Heart right ventricle (tissue), 16 donors: Measurements from ENCODE around the gene TRMU. TPM values are rescaled to one million over a fixed set of nuclear protein-coding genes. Genes with fewer than 3 reads are reported as not detected.

Experiments
- ATAC-seq, 8 donors: fragments of 200-7000 bp; cut with Tn5 transposase; one replicate each; pipeline ENCODE4 v1.9.1; 2020; ENCODE audit warnings: mild to moderate bottlenecking in 8 of 8, moderate library complexity in 8 of 8, moderate number of reproducible peaks in 1 of 8
- DNase-seq, 2 donors: peaks; one replicate each; pipeline ENCODE4 v3.0.0-alpha.2; 2020
- H3K27ac ChIP-seq, 10 donors: fragments of 200-600 bp; sonication (generic) in 2 of 10; one replicate each; pipeline versions ENCODE4 v1.5.0 to v1.8.0; 2020 to 2022; ENCODE audit warnings: mild to moderate bottlenecking in 3 of 10
- H3K27me3 ChIP-seq, 7 donors: fragments of 200-600 bp; one replicate each; pipeline ENCODE4 v1.8.0; 2021 to 2022; ENCODE audit warnings: mild to moderate bottlenecking in 2 of 7
- H3K36me3 ChIP-seq, 9 donors: fragments of 200-600 bp; sonication (generic) in 1 of 9; one replicate each; pipeline versions ENCODE4 v1.5.0 to v1.8.0; 2020 to 2022; ENCODE audit warnings: mild to moderate bottlenecking in 2 of 9
- H3K4me1 ChIP-seq, 9 donors: fragments of 200-600 bp; sonication (generic) in 1 of 9; one replicate each; pipeline versions ENCODE4 v1.5.0 to v1.8.0; 2020 to 2022; ENCODE audit warnings: mild to moderate bottlenecking in 4 of 9
- H3K4me3 ChIP-seq, 10 donors: fragments of 200-600 bp; sonication (generic) in 2 of 10; one replicate each; pipeline versions ENCODE4 v1.5.0 to v1.8.0; 2020 to 2022; ENCODE audit warnings: mild to moderate bottlenecking in 7 of 10, moderate library complexity in 2 of 10
- H3K9me3 ChIP-seq, 11 donors: fragments of 200-600 bp in 10 of 11; sonication (generic) in 2 of 11; one replicate each; pipeline versions ENCODE4 v1.5.0 to v1.8.0; 2013 to 2022; ENCODE audit warnings: mild to moderate bottlenecking in 2 of 11, control low read depth in 1 of 11, moderate library complexity in 1 of 11
- WGBS, 2 donors: extraction: QIAGEN DNeasy Blood & Tissue Kit; methylation state at CpG; one replicate each; pipeline ENCODE4 v1.1.7; 2013; ENCODE audit warnings: inconsistent platforms in 1 of 2; 5-methylcytosine and 5-hydroxymethylcytosine counted together
- intact Hi-C, 10 donors: fragments of 100-400 bp; cut with DNase I; formaldehyde crosslinking; loops; one replicate each; pipeline versions ENCODE4 v1.11.1 to v1.14.2; 2022
- polyA plus RNA-seq, 2 donors: library from polyadenylated mRNA; stranded (reverse); fragments of 200-250 nt; gene quantifications; one replicate each; pipeline ENCODE4 v1.2.3, GENCODE V29; 2013
- total RNA-seq, 10 donors: library from RNA; stranded (reverse); fragmentation: NEBNext Ultra II Directional in 3 of 10; extraction: Animal tissue kit (Norgen Biotek cat#: 25700) in 3 of 10; gene quantifications; one replicate each; pipeline versions ENCODE4 v1.2.1 to v1.2.4, GENCODE V29; 2021 to 2023
- TF ChIP-seq, protein P1 (sequence below), 9 donors: fragments of 200-600 bp; sonication (generic) in 2 of 9; IDR thresholded peaks; one replicate each; pipeline versions ENCODE4 v1.5.0 to v1.8.0; 2021 to 2022; ENCODE audit warnings: antibody characterized with exemption in 9 of 9, mild to moderate bottlenecking in 5 of 9, moderate library complexity in 1 of 9
- donor health status: Arrhythmogenic right ventricular cardiomyopathy.
- donor health status: ischemic (EF 13 %, LVEDD 7.1; RV severe dilation, severe dysfunction).
- donor health status: healthy with polysubstance abuse.
- donor health status: DM: no; HTN: yes; CAD: no.
- donor health status: DM: no; HTN: no; CAD: no.
- donor health status: ischemic (EF 25% LVEDD 6.9; RV normal size, moderate dysfunction).
- donor health status: ischemic (EF 25% LVEDD 5.7; RV mildly dilated, moderate dysfunction).
- donor health status: healthy.
- donor health status: DM: yes; HTN: yes; CAD: no.
- donor health status: Ischemic cardiomyopathy.
- donor health status: ischemic (EF 35%, LVEDD 5.7; RV mildly dilated, moderate dysfunction).
- donor health status: nonischemic (EF 11% LVEDD 7.7; RV severe dilation, severe dysfunction).
- donor health status: DM: yes; HTN: yes; CAD: no.
- donor health status: PGD.
- donor health status: ischemic (EF 29% LVEDD 5.4; RV normal size, mild dysfunction).
- donor health status: nonischemic (EF 23%, LVEDD 6.1; RV moderate dilation, normal function).

Gene TRMU
- total and polyA plus RNA-seq, 12 donors = 22.1 to 80.5 (median 31.1) TPM

DNA sequence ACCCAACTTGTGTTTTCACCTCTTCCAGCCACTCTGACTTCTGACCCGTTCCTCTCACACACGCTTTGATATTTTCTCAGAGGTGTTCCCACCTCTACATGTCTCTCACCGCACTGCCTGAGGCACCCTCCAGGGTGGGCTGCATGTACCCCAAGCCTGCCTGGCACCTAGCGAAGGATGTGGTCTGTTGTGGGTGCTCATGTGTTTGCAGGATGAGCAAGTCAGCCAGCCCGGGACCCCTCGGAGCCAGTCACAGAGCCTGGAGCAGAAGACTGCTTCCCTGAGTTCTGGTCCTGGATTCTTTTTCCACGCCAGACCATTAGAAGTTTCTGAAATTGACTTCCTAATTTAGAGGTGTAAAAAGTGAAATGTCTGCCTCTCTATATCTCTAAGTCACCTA lies 35.0 kb upstream of the TRMU start:
- intact Hi-C loops = loop anchor here in 2 of 10 donors (5.0 kb wide), 3 partner anchors 33 to 308 kb away; partner anchors contain the start of gene TTC38 (in 1 of the 2)
- ATAC-seq (no peak), DNase-seq (no peak)
- 95 to 99% methylated on average over 7 of the region's 7 CpGs for WGBS, 2 donors
- Histone ChIP-seq H3K4me3 (no peak overlapping the region), H3K27ac (no peak overlapping the region), H3K9me3 (no peaks in the 10 kb centered on the region), H3K36me3 (peaks cover 0 to 3% (median 0%) of the 10 kb centered on the region in 9 donors), H3K27me3 (no peaks in the 10 kb centered on the region), H3K4me1 (peaks cover 11 to 29% (median 17%) of the 10 kb centered on the region in 9 donors)
- TF ChIP-seq, protein P1, sequence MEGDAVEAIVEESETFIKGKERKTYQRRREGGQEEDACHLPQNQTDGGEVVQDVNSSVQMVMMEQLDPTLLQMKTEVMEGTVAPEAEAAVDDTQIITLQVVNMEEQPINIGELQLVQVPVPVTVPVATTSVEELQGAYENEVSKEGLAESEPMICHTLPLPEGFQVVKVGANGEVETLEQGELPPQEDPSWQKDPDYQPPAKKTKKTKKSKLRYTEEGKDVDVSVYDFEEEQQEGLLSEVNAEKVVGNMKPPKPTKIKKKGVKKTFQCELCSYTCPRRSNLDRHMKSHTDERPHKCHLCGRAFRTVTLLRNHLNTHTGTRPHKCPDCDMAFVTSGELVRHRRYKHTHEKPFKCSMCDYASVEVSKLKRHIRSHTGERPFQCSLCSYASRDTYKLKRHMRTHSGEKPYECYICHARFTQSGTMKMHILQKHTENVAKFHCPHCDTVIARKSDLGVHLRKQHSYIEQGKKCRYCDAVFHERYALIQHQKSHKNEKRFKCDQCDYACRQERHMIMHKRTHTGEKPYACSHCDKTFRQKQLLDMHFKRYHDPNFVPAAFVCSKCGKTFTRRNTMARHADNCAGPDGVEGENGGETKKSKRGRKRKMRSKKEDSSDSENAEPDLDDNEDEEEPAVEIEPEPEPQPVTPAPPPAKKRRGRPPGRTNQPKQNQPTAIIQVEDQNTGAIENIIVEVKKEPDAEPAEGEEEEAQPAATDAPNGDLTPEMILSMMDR (IDR thresholded peaks at IDR 0.05) = no peak

DNA sequence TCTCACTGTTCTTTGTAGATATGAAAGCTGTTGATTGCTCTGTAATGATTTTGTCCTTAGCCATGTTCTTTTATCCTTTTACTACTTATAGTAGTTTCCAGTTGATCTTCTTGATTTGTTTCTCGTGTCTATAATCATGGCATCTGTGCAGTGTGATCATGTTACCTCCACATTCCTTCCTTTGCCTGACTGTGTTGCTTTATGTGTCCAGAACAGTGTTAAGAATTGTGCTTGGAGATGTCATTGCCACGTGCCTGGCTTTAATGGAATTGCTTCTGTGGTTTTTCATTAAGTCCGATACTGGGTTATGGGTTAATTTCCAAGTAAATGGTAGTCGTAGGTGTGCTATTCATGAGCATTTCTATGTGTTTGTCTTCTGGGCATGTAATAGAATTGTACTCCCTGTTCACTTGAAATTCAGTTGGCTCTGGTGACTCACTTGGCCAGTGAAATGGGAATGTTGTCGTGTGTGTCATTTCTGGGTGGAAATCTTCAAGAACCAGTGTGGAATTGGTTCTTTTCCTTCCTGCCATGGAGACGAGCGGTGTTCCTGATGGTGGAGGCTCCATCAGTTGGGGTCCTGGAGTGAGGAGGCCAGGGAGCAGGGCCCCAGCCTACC lies 32.1 kb upstream of the TRMU start:
- H3K4me1 ChIP-seq = peaks cover 0 to 4% (median 0%) of the 10 kb centered on the region in 9 donors
- peaks cover 0 to 6% (median 0%) of the 10 kb centered on the region in 9 donors for H3K36me3 ChIP-seq
- ATAC-seq (no peak), DNase-seq (no peak)
- H3K4me3 ChIP-seq = no peak overlapping the region
- no peak overlapping the region for H3K27ac ChIP-seq
- 87 to 92% methylated on average over 7 of the region's 7 CpGs for WGBS, 2 donors
- TF ChIP-seq, protein P1 (IDR thresholded peaks at IDR 0.05) = no peak
- no peaks in the 10 kb centered on the region for H3K9me3 ChIP-seq
- intact Hi-C loops = loop anchor here in 2 of 10 donors (5.0 kb wide), 3 partner anchors 36 to 311 kb away; partner anchors contain the start of gene TTC38 (in 1 of the 2)
- H3K27me3 ChIP-seq = no peaks in the 10 kb centered on the region

GRCh38 chr22:46308283-46308988 lies 27.1 kb upstream of the TRMU start:
- ATAC-seq = peak in 2 of 8 donors; percentile 32 to 38
- 84 to 92% methylated on average over 22 to 23 of the region's 23 CpGs for WGBS, 2 donors

GRCh38 chr22:46309526-46310085 lies 25.9 kb upstream of the TRMU start:
- DNase-seq = peak in 1 of 2 donors; percentile 36
- no peak overlapping the region for H3K4me3 ChIP-seq
- TF ChIP-seq, protein P1 (IDR thresholded peaks at IDR 0.05) = no peak
- peaks cover 0 to 33% (median 0%) of the 10 kb centered on the region in 9 donors for H3K36me3 ChIP-seq
- H3K4me1 ChIP-seq = peaks cover 0 to 10% (median 0%) of the 10 kb centered on the region in 9 donors
- no peaks in the 10 kb centered on the region for H3K27me3 ChIP-seq
- intact Hi-C loops = loop anchor here in 6 of 10 donors (5.0 to 10.0 kb wide), 3 partner anchors 312 to 317 kb away; no protein-coding TSS in a partner anchor
- peak; percentile 67 to 89 (median 77) for ATAC-seq
- peak overlapping the region in 2 of 10 donors; percentile 5 to 28 for H3K27ac ChIP-seq
- no peaks in the 10 kb centered on the region for H3K9me3 ChIP-seq
- 70 to 85% methylated on average over 15 of the region's 15 CpGs for WGBS, 2 donors

More at GRCh38 chr22:46308283-46308988, 27.1 kb upstream of the TRMU start:
- Histone ChIP-seq H3K4me1 (peaks cover 0 to 10% (median 0%) of the 10 kb centered on the region in 9 donors), H3K9me3 (no peaks in the 10 kb centered on the region), H3K27ac (no peak overlapping the region), H3K36me3 (peaks cover 0 to 26% (median 0%) of the 10 kb centered on the region in 9 donors), H3K27me3 (no peaks in the 10 kb centered on the region), H3K4me3 (no peak overlapping the region)
- TF ChIP-seq, protein P1 (IDR thresholded peaks at IDR 0.05) = no peak
- no peak for DNase-seq
- intact Hi-C loops = no loop called here
